K562 (cell line): ENCODE results near the gene LINGO3. TPM values are rescaled to one million over a fixed set of nuclear protein-coding genes. Genes with fewer than 3 reads are reported as not detected.

Source experiments
- NFIC ChIP-seq: fragments of 450-650 bp; IDR thresholded peaks from 2 replicates; pipeline ENCODE4 v1.6.1; 2017; ENCODE audit warnings: mild to moderate bottlenecking, inconsistent platforms
- polyA plus RNA-seq, 8 experiments: library from polyadenylated mRNA; depleted of rRNA in 4 of 8; stranded (reverse) in 5 of 8; unstranded in 3 of 8; fragments of >200 nt; fragmentation: Nextera tagmentation in 2 of 8; fragmentation: Illumina TruSeq in 1 of 8; extraction: Ambion mirVana in 2 of 8; extraction: Trizol in 1 of 8; gene quantifications; 2 replicates each; pipeline versions ENCODE4 v1.2.1 to v1.2.3, GENCODE V29; 2011 to 2014; ENCODE audit warnings: inconsistent platforms in 1 of 8, missing spikeins in 1 of 8
- total RNA-seq, 7 experiments: library from RNA; depleted of rRNA in 6 of 7; stranded (reverse); fragments of >200 nt in 6 of 7; fragmentation: Illumina TruSeq in 2 of 7; extraction: Trizol in 2 of 7; gene quantifications; 2 replicates each; pipeline versions ENCODE4 v1.2.1 to v1.2.3, GENCODE V29; 2011 to 2021; ENCODE audit warnings: low replicate concordance in 1 of 7
- TF ChIP-seq, protein P1 (sequence below), 2 experiments: fragments of 450-650 bp in 1 of 2; sonication (generic) in 1 of 2; formaldehyde crosslinking in 1 of 2; IDR thresholded peaks; 2 replicates each; pipeline versions ENCODE4 v1.7.1 to v1.9.0; 2016 to 2022; ENCODE audit warnings: inconsistent platforms in 1 of 2, mild to moderate bottlenecking in 1 of 2, missing genetic modification reagents in 1 of 2

LINGO3 gene
- total and polyA plus RNA-seq, 9 of the 15 experiments (the other 6 are each of a cell fraction or from before 2014, with no cell fraction given): 0.03 to 0.05 (median 0.03) TPM; not detected in 6

DNA sequence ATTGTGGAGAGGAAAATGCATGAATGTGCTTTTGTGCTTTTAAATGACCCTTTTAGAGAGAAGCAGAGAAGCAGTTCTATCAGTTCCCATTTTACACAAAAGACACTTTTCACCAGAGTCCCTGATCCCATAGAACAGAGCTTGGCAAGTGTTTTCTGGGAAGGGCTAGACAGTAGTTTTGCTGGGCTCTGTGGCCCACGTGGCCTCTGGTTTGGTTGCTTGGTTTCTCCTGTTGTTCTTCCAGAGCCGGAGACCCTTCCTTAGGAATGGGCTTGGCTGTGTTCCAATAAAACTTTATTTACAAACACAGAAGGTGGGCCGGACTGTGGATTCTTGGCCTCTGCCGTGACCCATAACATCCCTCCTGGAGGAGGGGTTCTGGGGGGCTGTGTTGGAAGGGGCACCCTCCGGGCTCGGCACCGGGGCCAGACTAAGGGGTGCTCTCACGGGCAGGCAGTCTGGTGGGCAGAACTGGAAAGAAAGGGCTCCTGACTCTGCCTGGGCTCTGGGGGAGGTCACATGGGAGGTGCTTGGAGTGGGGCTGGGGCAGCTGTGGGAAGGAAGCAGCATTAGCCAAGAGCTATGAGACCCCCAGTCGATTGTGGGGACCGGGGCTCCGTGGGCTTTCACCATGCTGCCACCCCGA, 23.8 kb upstream of the LINGO3 start (continued):
- TF ChIP-seq, protein P1, sequence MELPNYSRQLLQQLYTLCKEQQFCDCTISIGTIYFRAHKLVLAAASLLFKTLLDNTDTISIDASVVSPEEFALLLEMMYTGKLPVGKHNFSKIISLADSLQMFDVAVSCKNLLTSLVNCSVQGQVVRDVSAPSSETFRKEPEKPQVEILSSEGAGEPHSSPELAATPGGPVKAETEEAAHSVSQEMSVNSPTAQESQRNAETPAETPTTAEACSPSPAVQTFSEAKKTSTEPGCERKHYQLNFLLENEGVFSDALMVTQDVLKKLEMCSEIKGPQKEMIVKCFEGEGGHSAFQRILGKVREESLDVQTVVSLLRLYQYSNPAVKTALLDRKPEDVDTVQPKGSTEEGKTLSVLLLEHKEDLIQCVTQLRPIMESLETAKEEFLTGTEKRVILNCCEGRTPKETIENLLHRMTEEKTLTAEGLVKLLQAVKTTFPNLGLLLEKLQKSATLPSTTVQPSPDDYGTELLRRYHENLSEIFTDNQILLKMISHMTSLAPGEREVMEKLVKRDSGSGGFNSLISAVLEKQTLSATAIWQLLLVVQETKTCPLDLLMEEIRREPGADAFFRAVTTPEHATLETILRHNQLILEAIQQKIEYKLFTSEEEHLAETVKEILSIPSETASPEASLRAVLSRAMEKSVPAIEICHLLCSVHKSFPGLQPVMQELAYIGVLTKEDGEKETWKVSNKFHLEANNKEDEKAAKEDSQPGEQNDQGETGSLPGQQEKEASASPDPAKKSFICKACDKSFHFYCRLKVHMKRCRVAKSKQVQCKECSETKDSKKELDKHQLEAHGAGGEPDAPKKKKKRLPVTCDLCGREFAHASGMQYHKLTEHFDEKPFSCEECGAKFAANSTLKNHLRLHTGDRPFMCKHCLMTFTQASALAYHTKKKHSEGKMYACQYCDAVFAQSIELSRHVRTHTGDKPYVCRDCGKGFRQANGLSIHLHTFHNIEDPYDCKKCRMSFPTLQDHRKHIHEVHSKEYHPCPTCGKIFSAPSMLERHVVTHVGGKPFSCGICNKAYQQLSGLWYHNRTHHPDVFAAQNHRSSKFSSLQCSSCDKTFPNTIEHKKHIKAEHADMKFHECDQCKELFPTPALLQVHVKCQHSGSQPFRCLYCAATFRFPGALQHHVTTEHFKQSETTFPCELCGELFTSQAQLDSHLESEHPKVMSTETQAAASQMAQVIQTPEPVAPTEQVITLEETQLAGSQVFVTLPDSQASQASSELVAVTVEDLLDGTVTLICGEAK (IDR thresholded peaks at IDR 0.05): peak; percentile 92
- TF ChIP-seq, protein P1 (CRISPR knock-in tag; IDR thresholded peaks at IDR 0.05): peak; percentile 78
- TF ChIP-seq NFIC: peak; percentile 68
